Nephron progenitor cell (in vitro differentiated cells): ENCODE measurements around the gene TBX4.
"Not testable (repeated sequence)": the region's sequence is repeated elsewhere in the genome, so short reads cannot be mapped to it uniquely, and the experiment has no call there.

Experiments
- DNase-seq: peaks from one replicate; pipeline ENCODE4 v3.0.0; 2021
- H3K27ac Mint-ChIP-seq: 2 replicates; pipeline ENCODE4 v1.8.0; 2021; ENCODE audit warnings: mild to moderate bottlenecking, moderate library complexity, mixed read lengths
- H3K27me3 Mint-ChIP-seq: 2 replicates; pipeline ENCODE4 v1.8.0; 2021; ENCODE audit warnings: mild to moderate bottlenecking, low read depth, mixed read lengths; ENCODE audit not compliant: poor library complexity
- H3K36me3 Mint-ChIP-seq: 2 replicates; pipeline ENCODE4 v1.8.0; 2021; ENCODE audit warnings: low read depth, mixed read lengths
- H3K4me1 Mint-ChIP-seq: 2 replicates; pipeline ENCODE4 v1.8.0; 2021; ENCODE audit warnings: mixed read lengths
- H3K4me3 Mint-ChIP-seq: 2 replicates; pipeline ENCODE4 v1.8.0; 2021; ENCODE audit warnings: mild to moderate bottlenecking, moderate library complexity, mixed read lengths
- H3K9me3 Mint-ChIP-seq: 2 replicates; pipeline ENCODE4 v1.8.0; 2021; ENCODE audit warnings: mild to moderate bottlenecking, moderate library complexity, mixed read lengths
- TF ChIP-seq, protein P1 (sequence below): fragments of 200-600 bp; sonication (generic); IDR thresholded peaks from 2 replicates; pipeline ENCODE4 v1.5.0; 2021; ENCODE audit warnings: antibody characterized with exemption

The TBX4 gene

DNA sequence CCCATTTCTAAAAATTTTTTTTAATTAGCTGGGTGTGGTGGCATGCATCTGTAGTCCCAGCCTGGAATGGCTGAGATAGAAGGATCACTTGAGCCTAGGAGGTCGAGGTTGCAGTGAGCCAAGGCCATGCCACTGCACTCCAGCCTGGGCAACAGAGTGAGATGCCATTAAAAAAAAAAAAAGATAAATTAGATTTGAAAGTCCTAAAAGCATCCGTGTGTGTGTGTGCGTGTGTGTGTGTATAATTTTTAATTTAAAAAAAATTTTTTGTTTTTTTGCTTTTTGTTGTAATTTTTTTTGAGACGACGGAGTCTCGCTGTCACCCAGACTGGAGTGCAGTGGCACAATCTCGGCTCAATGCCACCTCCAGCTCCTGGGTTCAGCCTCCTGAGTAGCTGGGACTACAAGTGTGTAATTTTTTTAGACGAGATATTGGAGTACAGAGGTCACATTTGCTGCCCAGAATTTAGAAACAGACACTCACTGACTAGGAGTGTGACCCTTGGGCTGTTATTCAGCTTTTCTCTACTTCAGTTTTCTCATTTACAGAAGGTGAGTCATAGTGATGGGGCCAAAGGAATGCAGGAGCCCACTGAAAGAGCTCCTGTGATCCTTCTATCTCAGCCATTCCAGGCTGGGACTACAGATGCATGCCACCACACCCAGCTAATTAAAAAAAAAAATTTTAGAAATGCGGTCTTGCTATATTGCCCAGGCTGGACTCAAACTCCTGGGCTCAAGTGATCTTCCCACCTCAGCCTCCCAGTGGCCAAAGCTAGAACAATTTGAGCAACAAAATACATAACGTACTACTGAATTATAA, 25.5 kb upstream of the TBX4 start:
- peaks cover 6% of the 10 kb centered on the region for H3K4me1 Mint-ChIP-seq
- H3K36me3 Mint-ChIP-seq = no peaks in the 10 kb centered on the region
- no peak for DNase-seq

GRCh38 chr17:61427567-61427966, 24.7 kb upstream of the TBX4 start:
- Mint-ChIP-seq H3K36me3 (no peaks in the 10 kb centered on the region), H3K9me3 (no peaks in the 10 kb centered on the region), H3K4me1 (peaks cover 6% of the 10 kb centered on the region), H3K27ac (no peak overlapping the region), H3K4me3 (no peak overlapping the region), H3K27me3 (peaks cover 18% of the 10 kb centered on the region)
- no peak for DNase-seq
- TF ChIP-seq, protein P1, sequence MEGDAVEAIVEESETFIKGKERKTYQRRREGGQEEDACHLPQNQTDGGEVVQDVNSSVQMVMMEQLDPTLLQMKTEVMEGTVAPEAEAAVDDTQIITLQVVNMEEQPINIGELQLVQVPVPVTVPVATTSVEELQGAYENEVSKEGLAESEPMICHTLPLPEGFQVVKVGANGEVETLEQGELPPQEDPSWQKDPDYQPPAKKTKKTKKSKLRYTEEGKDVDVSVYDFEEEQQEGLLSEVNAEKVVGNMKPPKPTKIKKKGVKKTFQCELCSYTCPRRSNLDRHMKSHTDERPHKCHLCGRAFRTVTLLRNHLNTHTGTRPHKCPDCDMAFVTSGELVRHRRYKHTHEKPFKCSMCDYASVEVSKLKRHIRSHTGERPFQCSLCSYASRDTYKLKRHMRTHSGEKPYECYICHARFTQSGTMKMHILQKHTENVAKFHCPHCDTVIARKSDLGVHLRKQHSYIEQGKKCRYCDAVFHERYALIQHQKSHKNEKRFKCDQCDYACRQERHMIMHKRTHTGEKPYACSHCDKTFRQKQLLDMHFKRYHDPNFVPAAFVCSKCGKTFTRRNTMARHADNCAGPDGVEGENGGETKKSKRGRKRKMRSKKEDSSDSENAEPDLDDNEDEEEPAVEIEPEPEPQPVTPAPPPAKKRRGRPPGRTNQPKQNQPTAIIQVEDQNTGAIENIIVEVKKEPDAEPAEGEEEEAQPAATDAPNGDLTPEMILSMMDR = no peak

More for the DNA sequence above, 25.5 kb upstream of the TBX4 start:
- no peak overlapping the region for H3K4me3 Mint-ChIP-seq
- no peak overlapping the region for H3K27ac Mint-ChIP-seq
- no peaks in the 10 kb centered on the region for H3K9me3 Mint-ChIP-seq
- TF ChIP-seq, protein P1 = no peak
- peaks cover 24% of the 10 kb centered on the region for H3K27me3 Mint-ChIP-seq

DNA sequence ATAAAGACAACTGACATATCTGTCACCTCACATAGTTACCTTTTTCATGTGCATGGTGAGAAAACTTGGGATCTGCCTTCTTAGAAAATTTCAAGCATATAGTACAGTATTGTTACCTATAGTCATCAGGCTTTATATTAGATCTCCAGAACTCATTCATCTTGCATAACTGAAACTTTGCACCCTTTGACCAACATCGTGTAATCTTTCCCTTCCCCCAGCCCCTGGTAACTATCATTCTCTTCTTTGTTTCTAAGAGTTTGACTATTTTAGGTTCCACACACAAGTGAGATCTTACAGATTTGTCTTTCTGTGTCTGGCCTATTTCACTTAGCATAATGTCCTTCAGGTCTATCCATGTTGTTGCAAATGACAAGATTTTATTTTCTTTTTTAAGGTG, 22.9 kb upstream of the TBX4 start:
- no peak overlapping the region for H3K4me3 Mint-ChIP-seq
- peaks cover 6% of the 10 kb centered on the region for H3K9me3 Mint-ChIP-seq
- TF ChIP-seq, protein P1 = no peak
- no peak overlapping the region for H3K27ac Mint-ChIP-seq
- DNase-seq = no peak
- H3K36me3 Mint-ChIP-seq = no peaks in the 10 kb centered on the region
- peaks cover 6% of the 10 kb centered on the region for H3K4me1 Mint-ChIP-seq
- H3K27me3 Mint-ChIP-seq = peaks cover 8% of the 10 kb centered on the region

- H3K4me1 Mint-ChIP-seq, DNase-seq, H3K27ac Mint-ChIP-seq, H3K4me3 Mint-ChIP-seq, H3K27me3 Mint-ChIP-seq, H3K36me3 Mint-ChIP-seq: not testable (repeated sequence)
- peaks cover 12% of the 10 kb centered on the region for H3K9me3 Mint-ChIP-seq
These were observed 22.4 kb upstream of the TBX4 start for GRCh38 chr17:61429831-61430230.

DNA sequence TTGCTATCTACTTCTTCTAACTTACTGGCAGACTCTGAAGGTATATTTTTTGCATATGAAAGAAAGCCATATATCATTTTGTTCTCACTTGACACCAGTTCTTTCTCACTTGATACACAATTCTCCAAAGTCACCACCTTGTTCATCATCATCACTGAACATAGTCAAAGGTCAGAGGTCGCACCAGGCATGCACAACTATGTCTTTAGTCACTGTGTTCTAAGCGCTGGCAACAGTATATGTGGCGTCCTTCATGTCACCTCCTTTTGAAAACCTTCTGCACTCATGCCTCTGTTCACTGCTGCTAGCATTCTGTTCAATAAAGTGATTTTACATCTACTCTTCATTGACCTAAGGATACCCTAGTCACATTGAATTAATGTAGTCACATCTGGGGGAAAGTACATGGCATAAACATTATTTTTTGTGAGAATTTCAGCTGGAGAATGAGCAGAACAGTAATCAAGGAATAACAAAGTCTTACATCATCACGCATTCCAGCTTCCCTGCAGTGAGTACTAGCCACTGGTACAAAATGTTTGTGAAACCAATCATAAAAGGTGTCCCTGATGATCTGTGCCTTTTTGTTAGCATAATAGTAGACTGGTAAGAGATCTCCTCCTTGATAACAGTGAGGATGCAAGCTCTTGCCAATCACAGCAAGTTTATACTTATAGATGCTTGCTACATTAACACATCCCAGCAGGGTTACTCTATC, 20.5 kb upstream of the TBX4 start:
- H3K9me3 Mint-ChIP-seq = peaks cover 29% of the 10 kb centered on the region
- no peak for DNase-seq
- H3K27me3 Mint-ChIP-seq = peaks cover 3% of the 10 kb centered on the region

GRCh38 chr17:61436273-61436672, 15.9 kb upstream of the TBX4 start:
- Mint-ChIP-seq H3K4me3 (no peak overlapping the region), H3K4me1 (peaks cover 2% of the 10 kb centered on the region), H3K36me3 (peaks cover 32% of the 10 kb centered on the region), H3K27me3 (peaks cover 11% of the 10 kb centered on the region), H3K27ac (no peak overlapping the region), H3K9me3 (peaks cover 62% of the 10 kb centered on the region)
- TF ChIP-seq, protein P1 = no peak
- no peak for DNase-seq

More for the DNA sequence above, 20.5 kb upstream of the TBX4 start:
- H3K4me3 Mint-ChIP-seq = no peak overlapping the region
- no peaks in the 10 kb centered on the region for H3K4me1 Mint-ChIP-seq
- H3K27ac Mint-ChIP-seq = no peak overlapping the region
- TF ChIP-seq, protein P1 = no peak
- H3K36me3 Mint-ChIP-seq = peaks cover 6% of the 10 kb centered on the region
